Ascending aorta (tissue), 2 donors: ENCODE data around the gene LYPLAL1. TPM values are rescaled to one million over a fixed set of nuclear protein-coding genes. Genes with fewer than 3 reads are reported as not detected.

ENCODE experiments used
- DNase-seq, 2 donors: peaks; one replicate each; pipeline ENCODE4 v3.0.0-alpha.2; 2019; ENCODE audit warnings: low spot score in 2 of 2
- H3K27ac ChIP-seq, 2 donors: fragments of 200-600 bp; sonication (generic); one replicate each; pipeline ENCODE4 v1.5.1; 2016 to 2017; ENCODE audit warnings: mild to moderate bottlenecking in 1 of 2
- H3K27me3 ChIP-seq: fragments of 200-600 bp; sonication (generic); one replicate; pipeline ENCODE4 v1.5.1; 2017
- H3K36me3 ChIP-seq, 2 donors: fragments of 200-600 bp; sonication (generic); one replicate each; pipeline ENCODE4 v1.5.1; 2016
- H3K4me1 ChIP-seq, 2 donors: fragments of 200-600 bp; sonication (generic); one replicate each; pipeline ENCODE4 v1.5.1; 2016 to 2017; ENCODE audit warnings: mild to moderate bottlenecking in 1 of 2
- H3K4me3 ChIP-seq, 2 donors: fragments of 200-600 bp; sonication (generic); one replicate each; pipeline ENCODE4 v1.5.1; 2016 to 2017; ENCODE audit warnings: mild to moderate bottlenecking in 1 of 2
- H3K9me3 ChIP-seq, 2 donors: fragments of 200-600 bp; sonication (generic); one replicate each; pipeline ENCODE4 v1.5.1; 2016
- CTCF ChIP-seq, 3 experiments: fragments of 200-600 bp in 2 of 3; fragments of 450-650 bp in 1 of 3; sonication (generic) in 2 of 3; IDR thresholded peaks; one replicate each; pipeline ENCODE4 v1.5.1; 2016 to 2019; ENCODE audit warnings: antibody characterized with exemption in 3 of 3, mild to moderate bottlenecking in 1 of 3, moderate library complexity in 1 of 3
- intact Hi-C: fragments of 100-400 bp; cut with DNase I; formaldehyde crosslinking; loops from one replicate; pipeline ENCODE4 v1.15.1; 2023
- total RNA-seq: library from RNA; depleted of rRNA; stranded (reverse); fragments of >200 nt; gene quantifications from one replicate; pipeline ENCODE4 v1.1.0, GENCODE V29; 2016

Gene LYPLAL1
- total RNA-seq, 1 donor from 2014 or later = 27.5 TPM

GRCh38 chr1:219144658-219145315 is 28.9 kb upstream of the LYPLAL1 start:
- H3K36me3 ChIP-seq = no peaks in the 10 kb centered on the region
- H3K4me3 ChIP-seq = no peak overlapping the region
- no peaks in the 10 kb centered on the region for H3K4me1 ChIP-seq
- H3K9me3 ChIP-seq = no peaks in the 10 kb centered on the region
- no peaks in the 10 kb centered on the region for H3K27me3 ChIP-seq
- DNase-seq = no peak
- no peak overlapping the region for H3K27ac ChIP-seq
- intact Hi-C loops = no loop called here
- TF ChIP-seq CTCF (IDR thresholded peaks at IDR 0.05) = no peak

- no peaks in the 10 kb centered on the region for H3K9me3 ChIP-seq
- no peak overlapping the region for H3K4me3 ChIP-seq
- intact Hi-C loops = no loop called here
- no peak for TF ChIP-seq CTCF (IDR thresholded peaks at IDR 0.05)
- H3K36me3 ChIP-seq = no peaks in the 10 kb centered on the region
- no peak for DNase-seq
- no peak overlapping the region for H3K27ac ChIP-seq
- H3K27me3 ChIP-seq = no peaks in the 10 kb centered on the region
- no peaks in the 10 kb centered on the region for H3K4me1 ChIP-seq
These were observed 26.1 kb upstream of the LYPLAL1 start for GRCh38 chr1:219147571-219148019.

- TF ChIP-seq CTCF (IDR thresholded peaks at IDR 0.05) = no peak
- intact Hi-C loops = no loop called here
- no peak for DNase-seq
- H3K4me1 ChIP-seq = no peaks in the 10 kb centered on the region
- no peaks in the 10 kb centered on the region for H3K9me3 ChIP-seq
- no peak overlapping the region for H3K4me3 ChIP-seq
- no peaks in the 10 kb centered on the region for H3K27me3 ChIP-seq
- H3K36me3 ChIP-seq = no peaks in the 10 kb centered on the region
- no peak overlapping the region for H3K27ac ChIP-seq
These were observed 24.6 kb upstream of the LYPLAL1 start for GRCh38 chr1:219149009-219149577.

- no peak for DNase-seq
- H3K27me3 ChIP-seq = no peaks in the 10 kb centered on the region
- H3K36me3 ChIP-seq = no peaks in the 10 kb centered on the region
- no peaks in the 10 kb centered on the region for H3K4me1 ChIP-seq
- H3K27ac ChIP-seq = no peak overlapping the region
- intact Hi-C loops = no loop called here
- no peaks in the 10 kb centered on the region for H3K9me3 ChIP-seq
- TF ChIP-seq CTCF (IDR thresholded peaks at IDR 0.05) = no peak
- no peak overlapping the region for H3K4me3 ChIP-seq
These were observed 23.7 kb upstream of the LYPLAL1 start for GRCh38 chr1:219149953-219150352.

- Histone ChIP-seq H3K27me3 (no peaks in the 10 kb centered on the region), H3K4me3 (no peak overlapping the region), H3K27ac (no peak overlapping the region), H3K4me1 (no peaks in the 10 kb centered on the region), H3K36me3 (no peaks in the 10 kb centered on the region), H3K9me3 (no peaks in the 10 kb centered on the region)
- intact Hi-C loops = no loop called here
- no peak for DNase-seq
- no peak for TF ChIP-seq CTCF (IDR thresholded peaks at IDR 0.05)
These were observed 22.8 kb upstream of the LYPLAL1 start for GRCh38 chr1:219150913-219151312.
